Tibial nerve (tissue), 3 donors: ENCODE data around the gene ALKBH4.
"Not testable (repeated sequence)": the region's sequence is repeated elsewhere in the genome, so short reads cannot be mapped to it uniquely, and the experiment has no call there.

Experiments
- POLR2A ChIP-seq, 2 donors: fragments of 450-650 bp; IDR thresholded peaks; one replicate each; pipeline ENCODE4 v1.6.1; 2017; ENCODE audit warnings: antibody characterized with exemption in 2 of 2, mild to moderate bottlenecking in 2 of 2, moderate library complexity in 2 of 2
- TF ChIP-seq, protein P1 (sequence below), 5 experiments: fragments of 200-600 bp in 3 of 5; fragments of 450-650 bp in 2 of 5; sonication (generic) in 3 of 5; IDR thresholded peaks; one replicate each; pipeline ENCODE4 v1.5.1; 2016 to 2019; ENCODE audit warnings: antibody characterized with exemption in 5 of 5, mild to moderate bottlenecking in 3 of 5, moderate library complexity in 2 of 5

- TF ChIP-seq, protein P1, sequence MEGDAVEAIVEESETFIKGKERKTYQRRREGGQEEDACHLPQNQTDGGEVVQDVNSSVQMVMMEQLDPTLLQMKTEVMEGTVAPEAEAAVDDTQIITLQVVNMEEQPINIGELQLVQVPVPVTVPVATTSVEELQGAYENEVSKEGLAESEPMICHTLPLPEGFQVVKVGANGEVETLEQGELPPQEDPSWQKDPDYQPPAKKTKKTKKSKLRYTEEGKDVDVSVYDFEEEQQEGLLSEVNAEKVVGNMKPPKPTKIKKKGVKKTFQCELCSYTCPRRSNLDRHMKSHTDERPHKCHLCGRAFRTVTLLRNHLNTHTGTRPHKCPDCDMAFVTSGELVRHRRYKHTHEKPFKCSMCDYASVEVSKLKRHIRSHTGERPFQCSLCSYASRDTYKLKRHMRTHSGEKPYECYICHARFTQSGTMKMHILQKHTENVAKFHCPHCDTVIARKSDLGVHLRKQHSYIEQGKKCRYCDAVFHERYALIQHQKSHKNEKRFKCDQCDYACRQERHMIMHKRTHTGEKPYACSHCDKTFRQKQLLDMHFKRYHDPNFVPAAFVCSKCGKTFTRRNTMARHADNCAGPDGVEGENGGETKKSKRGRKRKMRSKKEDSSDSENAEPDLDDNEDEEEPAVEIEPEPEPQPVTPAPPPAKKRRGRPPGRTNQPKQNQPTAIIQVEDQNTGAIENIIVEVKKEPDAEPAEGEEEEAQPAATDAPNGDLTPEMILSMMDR (IDR thresholded peaks at IDR 0.05) = not testable (repeated sequence)
- not testable (repeated sequence) for TF ChIP-seq POLR2A (IDR thresholded peaks at IDR 0.05)
Observed at GRCh38 chr7:102497308-102497707, 32.6 kb upstream of the ALKBH4 start.
